ENCODE data around the gene DMD.
"Not testable (repeated sequence)": the region's sequence is repeated elsewhere in the genome, so short reads cannot be mapped to it uniquely, and the experiment has no call there.

Gene DMD

GRCh38 chrX:32741910-32742309 lies 469.4 kb downstream of the DMD start:
- Histone ChIP-seq H2AFZ (ENCODE audit: low read length) (no peak overlapping the region), H3K79me2 (ENCODE audit: insufficient read depth, low read length) (no peaks in the 10 kb centered on the region), H3K9me2 (replicated peaks; ENCODE audit: low read depth, low read length) (no peaks in the 10 kb centered on the region), H4K20me1 (ENCODE audit: insufficient read depth, low read length, poor library complexity, severe bottlenecking) (no peaks in the 10 kb centered on the region), H3K9ac (ENCODE audit: low read depth, low read length, poor library complexity, severe bottlenecking) (no peak overlapping the region), H3K4me2 (ENCODE audit: low read depth, low read length, poor library complexity, severe bottlenecking) (no peak overlapping the region), H3K36me3 (ENCODE audit: insufficient read depth, low read length) (no peaks in the 10 kb centered on the region), H3K4me3 (ENCODE audit: low read length, poor library complexity, severe bottlenecking) (no peak overlapping the region), H3K4me1 (ENCODE audit: insufficient read depth, low read length, poor library complexity, severe bottlenecking) (no peaks in the 10 kb centered on the region), H3K27me3 (ENCODE audit: insufficient read depth, low read length, poor library complexity, severe bottlenecking) (no peaks in the 10 kb centered on the region), H3K9me3 (ENCODE audit: insufficient read depth, low read depth, low read length) (no peaks in the 10 kb centered on the region), H3F3A (ENCODE audit: low read depth) (no peaks in the 10 kb centered on the region)
- TF ChIP-seq CTCF (conservative IDR thresholded peaks at IDR 0.05; ENCODE audit: low read length) (no peak), EZH2phosphoT487 (IDR thresholded peaks at IDR 0.05; ENCODE audit: borderline replicate concordance) (no peak)

GRCh38 chrX:32708542-32708941 lies 502.8 kb downstream of the DMD start:
- no peaks in the 10 kb centered on the region for H4K20me1 ChIP-seq (ENCODE audit: insufficient read depth, low read length, poor library complexity, severe bottlenecking)
- no peaks in the 10 kb centered on the region for H3K9me2 ChIP-seq (replicated peaks; ENCODE audit: low read depth, low read length)
- no peaks in the 10 kb centered on the region for H3K79me2 ChIP-seq (ENCODE audit: insufficient read depth, low read length)
- H3K9me3 ChIP-seq (ENCODE audit: insufficient read depth, low read depth, low read length), result no peaks in the 10 kb centered on the region
- no peak overlapping the region for H3K4me2 ChIP-seq (ENCODE audit: low read depth, low read length, poor library complexity, severe bottlenecking)
- H3K4me1 ChIP-seq (ENCODE audit: insufficient read depth, low read length, poor library complexity, severe bottlenecking), result no peaks in the 10 kb centered on the region
- H3K36me3 ChIP-seq (ENCODE audit: insufficient read depth, low read length), result no peaks in the 10 kb centered on the region
- H3K4me3 ChIP-seq (ENCODE audit: low read length, poor library complexity, severe bottlenecking), result no peak overlapping the region
- TF ChIP-seq EZH2phosphoT487 (IDR thresholded peaks at IDR 0.05; ENCODE audit: borderline replicate concordance) (no peak), CTCF (conservative IDR thresholded peaks at IDR 0.05; ENCODE audit: low read length) (no peak)
- H3F3A ChIP-seq (ENCODE audit: low read depth), result no peaks in the 10 kb centered on the region
- no peak overlapping the region for H3K9ac ChIP-seq (ENCODE audit: low read depth, low read length, poor library complexity, severe bottlenecking)
- no peak overlapping the region for H2AFZ ChIP-seq (ENCODE audit: low read length)
- H3K27me3 ChIP-seq (ENCODE audit: insufficient read depth, low read length, poor library complexity, severe bottlenecking), result no peaks in the 10 kb centered on the region

- not testable (repeated sequence) for H3K9ac ChIP-seq (ENCODE audit: low read depth, low read length, poor library complexity, severe bottlenecking)
Measured at GRCh38 chrX:32705385-32705784, 506.0 kb downstream of the DMD start.

GRCh38 chrX:32687379-32687778 lies 524.0 kb downstream of the DMD start:
- Histone ChIP-seq H3K79me2 (ENCODE audit: insufficient read depth, low read length) (no peaks in the 10 kb centered on the region), H3K4me1 (ENCODE audit: insufficient read depth, low read length, poor library complexity, severe bottlenecking) (no peaks in the 10 kb centered on the region), H3F3A (ENCODE audit: low read depth) (no peaks in the 10 kb centered on the region), H3K9me3 (ENCODE audit: insufficient read depth, low read depth, low read length) (no peaks in the 10 kb centered on the region), H3K36me3 (ENCODE audit: insufficient read depth, low read length) (no peaks in the 10 kb centered on the region), H2AFZ (ENCODE audit: low read length) (no peak overlapping the region), H3K4me2 (ENCODE audit: low read depth, low read length, poor library complexity, severe bottlenecking) (no peak overlapping the region), H3K27me3 (ENCODE audit: insufficient read depth, low read length, poor library complexity, severe bottlenecking) (no peaks in the 10 kb centered on the region), H3K9ac (ENCODE audit: low read depth, low read length, poor library complexity, severe bottlenecking) (no peak overlapping the region), H3K9me2 (replicated peaks; ENCODE audit: low read depth, low read length) (no peaks in the 10 kb centered on the region), H3K4me3 (ENCODE audit: low read length, poor library complexity, severe bottlenecking) (no peak overlapping the region), H4K20me1 (ENCODE audit: insufficient read depth, low read length, poor library complexity, severe bottlenecking) (no peaks in the 10 kb centered on the region)
- no peak for TF ChIP-seq CTCF (conservative IDR thresholded peaks at IDR 0.05; ENCODE audit: low read length)
- TF ChIP-seq EZH2phosphoT487 (IDR thresholded peaks at IDR 0.05; ENCODE audit: borderline replicate concordance), result no peak

More at GRCh38 chrX:32705385-32705784, 506.0 kb downstream of the DMD start:
- H3K27me3 ChIP-seq (ENCODE audit: insufficient read depth, low read length, poor library complexity, severe bottlenecking); H3K4me3 ChIP-seq (ENCODE audit: low read length, poor library complexity, severe bottlenecking); H3K4me1 ChIP-seq (ENCODE audit: insufficient read depth, low read length, poor library complexity, severe bottlenecking); H3K9me2 ChIP-seq (replicated peaks; ENCODE audit: low read depth, low read length); H3K4me2 ChIP-seq (ENCODE audit: low read depth, low read length, poor library complexity, severe bottlenecking); H2AFZ ChIP-seq (ENCODE audit: low read length); H3K79me2 ChIP-seq (ENCODE audit: insufficient read depth, low read length); H3K9me3 ChIP-seq (ENCODE audit: insufficient read depth, low read depth, low read length); H4K20me1 ChIP-seq (ENCODE audit: insufficient read depth, low read length, poor library complexity, severe bottlenecking); H3K36me3 ChIP-seq (ENCODE audit: insufficient read depth, low read length); H3F3A ChIP-seq (ENCODE audit: low read depth): not testable (repeated sequence)
